ENCODE measurements around the gene HOXB7. TPM values are rescaled to one million over a fixed set of nuclear protein-coding genes. Genes with fewer than 3 reads are reported as not detected.

The HOXB7 gene
- total RNA-seq, 3 donors from 2014 or later: 10.9 to 29.1 (median 22.4) TPM

- DNase-seq (peak in 2 of 3 donors; percentile 75 to 85), ATAC-seq (peak; percentile 32)
- no peaks in the 10 kb centered on the region for H3K9me3 ChIP-seq
- peak; percentile 50 for TF ChIP-seq CTCF (IDR thresholded peaks at IDR 0.05)
- peaks cover 46% of the 10 kb centered on the region for H3K4me1 ChIP-seq (ENCODE audit: low read depth)
- intact Hi-C loops (cut with DNase I, micrococcal nuclease): no loop called here
- H3K4me3 ChIP-seq: no peak overlapping the region
- peaks cover 5% of the 10 kb centered on the region for H3K36me3 ChIP-seq (ENCODE audit: low read depth)
These were observed 16.8 kb downstream of the HOXB7 start for GRCh38 chr17:48593840-48594537.

- H3K36me3 ChIP-seq (ENCODE audit: low read depth): peaks cover 5% of the 10 kb centered on the region
- DNase-seq (peak in 1 of 3 donors; percentile 55), ATAC-seq (no peak)
- no peaks in the 10 kb centered on the region for H3K9me3 ChIP-seq
- peaks cover 39% of the 10 kb centered on the region for H3K4me1 ChIP-seq (ENCODE audit: low read depth)
- intact Hi-C loops (cut with DNase I, micrococcal nuclease): no loop called here
- H3K4me3 ChIP-seq: peak within 1 kb of the TSS; percentile 11
- no peak for TF ChIP-seq CTCF (IDR thresholded peaks at IDR 0.05)
These were observed 17.5 kb downstream of the HOXB7 start, which contains the start of gene HOXB5 for GRCh38 chr17:48593126-48593829. Gene HOXB5 (minus strand): TSS chr17:48593779. CDS start chr17:48593682, 97 bp downstream.

- intact Hi-C loops (cut with DNase I, micrococcal nuclease): no loop called here
- H3K36me3 ChIP-seq (ENCODE audit: low read depth): peaks cover 5% of the 10 kb centered on the region
- TF ChIP-seq CTCF (IDR thresholded peaks at IDR 0.05): no peak
- H3K4me1 ChIP-seq (ENCODE audit: low read depth): peaks cover 37% of the 10 kb centered on the region
- H3K4me3 ChIP-seq: no peak overlapping the region
- ATAC-seq (no peak), DNase-seq (peak in 1 of 3 donors; percentile 49)
- H3K9me3 ChIP-seq: no peaks in the 10 kb centered on the region
These were observed 18.2 kb downstream of the HOXB7 start for GRCh38 chr17:48592577-48592976.

GRCh38 chr17:48592057-48592514 lies 18.7 kb downstream of the HOXB7 start:
- TF ChIP-seq CTCF (IDR thresholded peaks at IDR 0.05): no peak
- ATAC-seq (no peak), DNase-seq (no peak)
- Histone ChIP-seq H3K4me1 (ENCODE audit: low read depth) (peaks cover 33% of the 10 kb centered on the region), H3K4me3 (no peak overlapping the region), H3K36me3 (ENCODE audit: low read depth) (peaks cover 5% of the 10 kb centered on the region), H3K9me3 (no peaks in the 10 kb centered on the region)
- intact Hi-C loops (cut with DNase I, micrococcal nuclease): no loop called here

- intact Hi-C loops (cut with DNase I, micrococcal nuclease): no loop called here
- ATAC-seq: no peak
- Histone ChIP-seq H3K4me3 (no peak overlapping the region), H3K36me3 (ENCODE audit: low read depth) (peaks cover 5% of the 10 kb centered on the region), H3K9me3 (no peaks in the 10 kb centered on the region), H3K4me1 (ENCODE audit: low read depth) (peaks cover 36% of the 10 kb centered on the region)
- TF ChIP-seq CTCF (IDR thresholded peaks at IDR 0.05): no peak
- DNase-seq: no peak
These were observed 19.4 kb downstream of the HOXB7 start for GRCh38 chr17:48591255-48592056.
